Measurements from ENCODE around the gene EWSR1.

- no peak for TF ChIP-seq CTCF (conservative IDR thresholded peaks at IDR 0.05; ENCODE audit: low read depth, low read length)
- TF ChIP-seq POLR2A (IDR thresholded peaks at IDR 0.05; ENCODE audit: low read depth, low read length): no peak
- TF ChIP-seq CEBPB (IDR thresholded peaks at IDR 0.05; ENCODE audit: low read depth, low read length): no peak
- TF ChIP-seq CHD1 (IDR thresholded peaks at IDR 0.05; ENCODE audit: low read depth, low read length): no peak
- TF ChIP-seq MAFK (IDR thresholded peaks at IDR 0.05; ENCODE audit: low read depth, low read length): no peak
- TF ChIP-seq RAD21 (IDR thresholded peaks at IDR 0.05; ENCODE audit: low read length): no peak
Observed at GRCh38 chr22:29305836-29306174, 37.7 kb downstream of the EWSR1 start.

Data from IMR-90 (cell line).